ENCODE measurements around the gene SOWAHC.
"Not testable (repeated sequence)": the region's sequence is repeated elsewhere in the genome, so short reads cannot be mapped to it uniquely, and the experiment has no call there.

SOWAHC gene

DNA sequence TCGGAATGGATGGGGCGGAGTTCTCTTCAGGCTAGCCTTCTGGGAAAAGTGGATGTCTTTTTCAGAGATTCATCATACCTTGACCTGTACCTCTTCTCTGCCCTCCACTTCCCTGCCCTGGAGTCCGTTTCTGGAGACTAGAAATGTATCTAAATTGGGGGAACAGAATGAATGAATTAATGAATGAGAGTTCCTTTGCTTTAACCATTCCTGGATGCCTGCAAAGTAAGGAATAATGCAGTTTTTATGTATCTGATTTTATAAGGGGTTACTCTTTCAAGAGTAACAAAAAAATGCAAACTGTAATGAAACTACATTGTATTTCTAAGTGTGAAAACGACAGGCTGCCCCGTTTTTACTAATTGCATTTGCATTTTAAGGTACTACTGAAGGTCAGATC, 2.0 kb downstream of the SOWAHC start:
- DNase-seq, result no peak

DNA sequence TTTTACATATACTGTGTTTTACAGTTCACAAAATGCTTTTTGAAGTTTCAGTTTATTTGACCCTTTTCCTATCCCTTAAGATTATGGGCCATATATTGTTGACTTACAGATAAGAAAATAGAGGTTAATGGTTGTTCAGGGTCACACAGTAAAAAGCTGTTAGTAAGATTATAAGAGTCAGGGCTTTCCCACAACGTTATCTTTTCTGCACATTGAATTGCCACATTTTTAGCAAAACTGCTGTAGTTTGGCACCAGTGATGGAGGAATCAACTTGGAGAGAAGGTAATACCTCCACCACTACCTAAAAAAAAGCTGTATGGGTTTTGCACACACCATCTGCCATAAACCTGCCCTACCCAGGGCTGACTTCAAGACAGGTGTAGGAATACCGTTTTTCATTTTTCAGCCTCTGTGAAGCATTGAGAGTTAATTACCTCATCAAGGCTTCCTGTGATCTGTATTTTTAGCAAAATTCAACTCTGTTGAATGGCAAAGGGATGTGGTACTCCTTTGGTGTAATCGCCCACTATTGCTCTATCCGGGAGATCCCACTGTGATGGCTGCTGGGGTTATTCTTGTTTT, 5.0 kb downstream of the SOWAHC start:
- DNase-seq, result peak; percentile 60

DNA sequence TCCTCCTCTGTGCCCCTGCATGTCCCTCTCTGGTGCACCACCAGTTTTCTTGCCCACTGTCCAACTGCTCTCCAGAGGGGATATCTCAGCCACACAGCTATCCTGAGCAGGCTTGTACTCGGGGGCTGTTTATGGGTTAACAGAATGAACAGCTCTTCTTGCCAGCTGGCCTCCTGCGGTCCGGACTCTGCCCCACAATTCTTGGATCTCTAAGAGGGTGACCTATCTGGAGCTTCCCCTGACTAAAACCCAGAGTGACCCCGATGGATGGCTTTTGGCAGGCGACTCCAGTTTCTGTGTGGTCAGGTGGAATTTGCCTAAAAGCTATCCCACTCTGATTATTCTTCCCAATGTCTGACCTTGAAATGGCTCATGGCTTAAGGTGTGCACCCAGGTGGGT, 9.1 kb downstream of the SOWAHC start:
- no peak for DNase-seq

DNA sequence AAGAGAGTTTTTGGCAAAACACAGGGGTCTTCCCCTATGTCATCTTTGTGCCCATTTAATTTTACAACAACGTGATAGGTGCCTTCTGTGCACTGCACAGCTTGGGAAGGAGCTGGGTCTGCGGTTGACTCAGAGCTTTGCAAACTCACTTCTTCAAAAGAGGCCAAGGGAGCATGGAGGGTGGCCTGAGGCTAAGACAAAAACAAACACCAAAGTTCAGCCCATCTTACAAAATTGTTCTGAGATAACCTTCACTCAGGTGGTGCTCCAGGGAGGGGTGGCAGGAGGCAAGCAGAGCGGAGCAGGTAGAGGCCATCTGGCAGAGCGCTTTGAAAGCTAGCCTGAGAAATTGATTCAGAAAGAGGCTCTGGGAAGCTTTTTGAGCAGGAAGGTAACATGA, 9.8 kb downstream of the SOWAHC start:
- DNase-seq, result no peak

DNA sequence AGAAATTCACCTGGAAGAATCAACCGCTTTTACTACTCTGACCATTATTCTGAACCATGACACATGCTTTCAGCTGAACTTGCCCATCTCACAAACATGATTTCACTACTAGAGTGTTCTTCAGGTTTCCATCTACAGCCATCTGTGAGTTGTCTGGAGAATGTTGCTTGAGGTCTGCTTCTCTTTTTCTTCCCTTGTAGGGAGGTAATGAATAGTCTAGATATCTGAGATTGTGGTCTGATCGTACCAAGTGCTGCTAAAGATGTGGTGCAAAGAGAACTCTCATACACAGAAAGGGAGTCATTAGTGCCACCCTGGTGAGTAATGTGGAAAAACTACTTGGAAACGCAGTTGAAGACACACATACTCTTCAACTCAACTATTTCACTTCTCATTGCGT, 10.2 kb downstream of the SOWAHC start:
- peak; percentile 49 for DNase-seq

DNA sequence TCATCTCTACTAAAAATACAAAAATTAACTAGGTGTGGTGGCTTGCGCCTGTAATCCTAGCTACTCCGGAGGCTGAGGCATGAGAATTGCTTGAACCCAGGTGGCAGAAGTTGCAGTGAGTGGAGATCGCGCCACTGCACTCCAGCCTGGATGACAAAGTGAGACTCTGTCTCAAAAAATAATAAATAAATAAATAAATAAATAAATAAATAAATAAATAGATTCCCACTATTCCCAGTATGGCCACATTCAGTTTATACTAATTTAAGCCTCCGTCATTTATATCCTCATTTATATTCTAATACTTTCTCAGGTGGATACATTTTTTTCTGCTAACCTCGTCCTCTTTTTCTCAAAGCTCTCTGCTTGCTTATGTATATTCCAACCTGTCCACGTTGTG, 14.2 kb downstream of the SOWAHC start:
- DNase-seq, result not testable (repeated sequence)

DNA sequence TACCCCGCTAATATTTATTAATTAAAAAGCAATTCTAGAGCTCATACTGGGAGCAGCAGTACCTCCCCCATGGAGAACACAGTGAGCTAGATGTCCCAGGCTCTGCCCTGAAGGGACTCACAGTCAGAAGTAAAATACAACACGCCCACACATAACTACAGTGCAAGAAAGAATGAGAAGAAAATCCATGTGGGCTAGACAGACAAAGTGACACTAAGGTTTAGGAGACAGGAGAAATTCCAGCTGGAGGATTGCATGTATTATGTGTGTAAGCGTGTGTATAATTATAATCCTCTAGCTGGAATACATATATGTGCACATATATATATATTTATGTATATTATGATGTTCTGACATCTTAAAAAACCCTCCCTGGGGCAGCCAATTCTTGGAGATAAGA, 15.7 kb downstream of the SOWAHC start:
- no peak for DNase-seq

DNA sequence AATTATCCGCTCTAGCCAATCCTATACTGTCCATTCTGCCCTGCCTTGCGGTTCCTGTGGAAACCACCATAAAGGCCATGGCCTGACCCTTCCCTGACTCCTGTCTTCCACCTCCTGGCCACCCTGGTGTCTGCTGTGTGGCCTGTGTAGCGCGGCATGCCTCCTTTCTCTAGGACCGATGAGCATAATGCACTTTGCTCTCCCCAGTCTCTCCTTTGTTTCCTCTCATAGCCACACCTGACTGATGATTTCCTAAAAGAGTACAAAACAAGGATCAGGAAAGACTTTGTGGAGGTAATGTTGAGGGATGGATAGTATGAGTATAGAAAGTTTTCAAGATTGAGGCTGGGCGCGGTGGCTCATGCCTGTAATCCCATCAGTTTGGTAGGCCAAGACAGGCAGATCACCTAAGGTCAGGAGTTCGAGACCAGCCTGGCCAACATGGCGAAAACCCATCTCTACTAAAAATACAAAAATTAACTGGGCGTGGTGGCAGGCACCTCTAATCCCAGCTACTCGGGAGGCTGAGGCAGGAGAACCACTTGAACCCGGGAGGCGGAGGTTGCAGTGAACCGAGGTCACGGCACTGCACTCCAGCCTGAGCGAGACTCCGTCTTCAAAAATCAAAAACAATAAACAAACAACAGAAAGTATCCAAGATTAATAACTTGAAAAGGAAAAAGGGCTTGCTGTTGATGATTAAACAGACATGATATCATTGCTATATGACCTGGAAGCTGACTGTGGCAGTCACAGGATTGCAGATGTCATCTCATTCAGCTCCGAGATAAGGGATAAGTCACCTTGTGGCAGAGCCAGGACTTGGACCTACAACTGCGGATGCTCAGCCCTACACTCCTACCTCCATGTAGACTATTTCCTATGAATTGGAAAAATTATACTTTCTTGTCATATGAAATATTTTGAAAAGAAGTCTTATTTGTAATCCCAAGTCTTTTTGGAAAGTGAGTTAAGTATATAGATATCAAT, 16.6 kb downstream of the SOWAHC start:
- no peak for DNase-seq

DNA sequence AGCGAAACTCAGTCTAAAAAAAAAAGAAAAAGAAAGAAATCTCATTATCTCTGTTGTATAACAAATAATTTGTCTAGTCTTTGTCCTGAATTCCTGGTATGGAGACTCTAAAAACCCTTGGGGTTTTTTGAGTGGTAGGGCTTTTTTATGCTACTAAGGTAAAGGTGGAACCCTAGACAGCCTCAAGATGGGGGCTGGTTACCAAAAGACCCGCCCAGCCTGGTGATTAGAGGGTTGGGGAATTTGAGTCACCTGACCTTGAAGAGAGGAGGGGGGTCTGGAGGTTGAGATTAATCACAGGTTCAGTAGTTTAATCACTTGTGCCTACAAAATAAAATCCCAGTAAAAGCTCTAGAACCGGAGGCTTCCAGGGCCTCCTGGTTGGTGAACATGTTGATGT, 17.6 kb downstream of the SOWAHC start:
- no peak for DNase-seq

DNA sequence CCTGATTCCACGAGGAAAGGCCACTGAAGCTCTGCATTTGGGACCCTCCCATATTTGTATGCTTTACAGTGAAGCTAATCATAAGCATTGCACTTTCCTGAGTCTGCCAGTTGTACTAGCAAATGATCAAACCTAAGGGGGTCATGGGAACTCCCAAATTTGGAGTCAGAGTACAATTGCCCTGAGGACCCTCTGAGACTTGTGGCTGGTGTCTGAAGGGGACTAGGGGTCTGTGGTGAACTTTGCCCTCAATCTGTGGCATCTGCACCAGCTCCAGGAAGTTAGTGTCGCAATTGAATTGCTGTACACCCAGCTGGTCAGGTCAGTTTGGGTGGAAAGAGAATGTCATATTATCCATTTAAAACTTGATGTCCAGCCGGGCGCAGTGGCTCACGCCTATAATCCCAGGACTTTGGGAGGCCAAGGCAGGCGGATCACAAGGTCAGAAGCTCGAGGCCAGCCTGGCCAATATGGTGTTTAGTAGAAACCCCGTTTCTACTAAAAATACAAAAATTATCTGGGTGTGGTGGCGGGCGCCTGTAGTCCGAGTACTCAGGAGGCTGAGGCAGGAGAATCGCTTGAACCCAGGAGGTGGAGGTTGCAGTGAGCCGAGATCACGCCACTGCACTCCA, 18.1 kb downstream of the SOWAHC start:
- no peak for DNase-seq

DNA sequence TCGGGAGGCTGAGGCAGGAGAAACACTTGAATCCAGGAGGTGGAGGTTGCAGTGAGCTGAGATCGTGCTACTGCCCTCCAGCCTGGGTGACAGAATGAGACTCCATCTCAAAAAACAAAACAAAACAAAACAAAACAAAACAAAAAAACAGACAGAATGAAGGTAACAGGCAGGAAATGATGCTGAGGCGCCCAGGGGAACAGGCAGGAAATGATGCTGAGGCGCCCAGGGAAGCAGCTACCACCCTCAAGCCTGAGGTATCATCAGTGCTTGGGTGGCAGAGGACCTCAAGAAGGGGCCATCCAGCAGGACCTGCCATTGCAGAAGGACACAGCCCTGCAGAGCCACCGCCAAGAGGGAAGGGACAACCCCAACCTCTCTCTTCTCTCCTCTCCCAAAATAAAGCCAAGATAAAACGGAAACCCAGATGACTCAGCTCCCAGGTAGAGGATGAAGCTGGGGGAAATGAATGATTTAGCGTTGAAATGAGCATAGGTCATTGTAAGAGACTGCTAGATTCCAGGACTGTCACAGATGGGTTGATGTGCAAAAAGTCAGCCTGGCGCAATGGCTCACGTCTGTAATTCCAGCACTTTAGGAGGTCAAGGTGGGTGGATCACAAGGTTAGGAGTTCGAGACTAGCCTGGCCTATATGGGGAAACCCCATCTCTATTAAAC, 19.3 kb downstream of the SOWAHC start:
- DNase-seq, result no peak

DNA sequence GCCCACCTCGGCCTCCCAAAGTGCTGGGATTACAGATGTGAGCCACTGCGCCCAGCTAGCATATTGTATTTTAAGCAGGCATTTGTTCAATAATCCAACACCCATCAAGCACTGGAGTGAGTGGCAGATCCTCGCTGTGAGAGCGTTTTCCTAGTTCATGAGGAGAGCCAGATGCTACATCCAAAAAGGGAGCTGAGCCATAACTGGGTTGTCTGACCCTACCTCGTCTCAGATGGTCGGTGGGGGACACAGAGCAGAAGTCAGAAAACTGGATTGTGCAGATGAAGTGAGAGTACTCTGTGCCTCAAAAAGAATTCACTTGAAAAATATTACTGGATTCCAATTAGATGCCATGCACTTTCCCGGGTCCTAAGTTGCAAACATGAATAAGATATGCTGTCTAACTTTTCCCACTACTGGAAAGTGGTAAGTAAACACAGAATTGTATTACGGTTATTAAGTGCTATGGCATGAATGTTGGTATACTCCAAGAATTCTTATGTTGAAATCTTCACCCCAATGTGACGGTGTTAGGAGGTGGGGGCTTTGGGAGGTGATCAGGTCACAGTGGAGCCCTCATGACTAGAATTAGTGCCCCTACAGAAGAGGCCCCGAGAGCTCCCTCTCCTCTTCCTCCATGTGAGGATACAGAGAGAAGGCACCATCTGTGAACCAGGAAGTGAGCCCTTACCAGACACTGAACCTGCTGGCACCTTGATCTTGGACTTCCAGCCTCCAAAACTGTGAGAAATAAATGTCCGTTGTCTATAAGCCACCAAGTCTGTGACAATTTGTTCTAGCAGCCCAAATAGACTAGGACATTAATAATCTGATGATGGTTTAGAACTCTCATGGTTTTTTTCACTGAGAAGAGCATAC, 21.5 kb downstream of the SOWAHC start:
- no peak for DNase-seq

DNA sequence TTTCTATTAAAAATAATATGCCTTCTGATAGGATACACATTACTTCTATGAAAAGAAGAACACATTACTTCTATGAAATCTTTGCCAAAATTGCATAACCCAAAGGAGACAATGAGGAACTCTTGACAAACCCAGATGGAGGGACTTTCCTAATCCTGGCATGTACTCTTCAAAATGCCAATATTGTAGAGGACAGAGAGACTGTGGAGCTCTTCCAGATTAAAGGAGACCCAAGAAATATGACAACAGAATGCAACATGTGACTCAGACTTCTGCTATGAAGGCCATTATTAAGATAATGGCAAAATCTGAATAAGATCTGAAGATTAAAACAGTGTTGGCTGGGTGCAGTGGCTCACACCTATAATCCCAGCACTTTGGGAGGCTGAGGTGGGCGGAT, 22.2 kb downstream of the SOWAHC start:
- DNase-seq, result no peak

DNA sequence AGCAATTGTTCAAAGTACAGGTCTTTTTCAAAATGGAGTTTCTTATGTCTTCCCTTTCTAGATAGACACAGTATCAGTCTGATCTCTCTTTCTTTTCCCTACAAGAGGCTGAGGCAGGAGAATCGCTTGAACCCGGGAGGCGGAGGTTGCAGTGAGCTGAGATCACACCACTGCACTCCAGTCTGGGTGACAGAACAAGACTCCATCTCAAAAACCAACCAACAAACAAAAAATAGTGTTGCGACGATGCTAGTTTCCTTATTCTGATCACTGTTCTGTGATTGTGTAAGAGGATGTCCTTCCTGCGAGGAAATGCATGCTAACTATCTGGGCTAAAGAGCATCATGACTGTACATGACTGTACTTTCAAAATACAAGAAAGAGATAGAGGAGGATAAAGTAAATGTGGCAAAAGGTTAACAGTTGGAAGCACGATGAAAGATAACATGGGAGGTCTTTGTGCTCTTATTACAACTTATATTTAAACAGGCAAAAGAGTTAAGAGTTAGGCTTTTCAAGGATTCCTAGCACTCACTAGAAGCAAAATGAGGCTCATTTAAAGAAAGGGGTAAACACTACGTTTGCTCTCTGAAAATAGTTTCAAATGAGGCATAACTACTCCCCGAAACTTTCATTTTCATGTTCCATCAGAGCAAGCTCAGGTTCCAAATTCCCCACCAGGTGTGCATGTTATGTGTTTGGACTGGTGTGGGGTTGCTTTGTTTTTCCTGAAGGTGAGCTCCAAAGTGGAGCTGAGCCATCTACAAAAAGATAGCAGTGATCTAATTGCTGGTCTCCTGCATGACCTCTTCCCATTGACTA, 23.8 kb downstream of the SOWAHC start:
- DNase-seq, result no peak

DNA sequence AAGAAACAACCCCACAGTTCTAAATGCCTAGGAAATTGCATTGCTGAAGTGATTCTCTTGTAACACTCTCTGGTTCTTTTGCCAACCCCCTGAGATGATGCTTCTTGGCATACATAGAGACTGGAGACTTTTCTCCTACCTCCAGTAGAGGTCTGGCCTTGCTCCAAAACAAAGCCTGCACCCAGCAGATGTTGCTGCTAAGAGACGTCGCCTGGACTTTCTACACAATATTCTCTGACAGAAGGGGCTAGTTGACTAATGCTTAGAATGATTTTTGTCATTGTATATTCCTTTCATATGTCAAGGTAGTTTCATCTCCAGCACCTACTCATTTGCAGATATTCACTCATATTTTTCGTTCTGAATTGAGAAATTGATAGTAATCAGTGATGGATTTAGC, 24.6 kb downstream of the SOWAHC start:
- peak; percentile 77 for DNase-seq

DNA sequence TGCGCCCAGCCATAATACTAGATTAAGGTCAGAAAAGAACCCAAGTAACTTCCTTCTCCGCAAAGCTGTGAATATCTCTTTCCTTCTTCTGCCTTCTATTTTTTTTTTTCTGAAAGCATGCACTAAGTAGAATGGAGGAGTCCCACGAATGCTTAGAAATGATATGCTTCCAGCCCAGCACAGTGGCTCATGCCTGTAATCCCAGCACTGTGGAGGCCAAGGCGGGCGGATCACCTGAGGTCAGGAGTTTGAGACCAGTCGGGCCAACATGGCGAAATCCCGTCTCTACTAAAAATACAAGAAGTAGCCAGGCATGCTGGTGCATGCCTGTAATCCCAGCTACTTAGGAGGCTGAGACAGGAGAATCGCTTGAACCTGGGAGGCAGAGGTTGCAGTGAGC, 25.8 kb downstream of the SOWAHC start:
- not testable (repeated sequence) for DNase-seq

DNA sequence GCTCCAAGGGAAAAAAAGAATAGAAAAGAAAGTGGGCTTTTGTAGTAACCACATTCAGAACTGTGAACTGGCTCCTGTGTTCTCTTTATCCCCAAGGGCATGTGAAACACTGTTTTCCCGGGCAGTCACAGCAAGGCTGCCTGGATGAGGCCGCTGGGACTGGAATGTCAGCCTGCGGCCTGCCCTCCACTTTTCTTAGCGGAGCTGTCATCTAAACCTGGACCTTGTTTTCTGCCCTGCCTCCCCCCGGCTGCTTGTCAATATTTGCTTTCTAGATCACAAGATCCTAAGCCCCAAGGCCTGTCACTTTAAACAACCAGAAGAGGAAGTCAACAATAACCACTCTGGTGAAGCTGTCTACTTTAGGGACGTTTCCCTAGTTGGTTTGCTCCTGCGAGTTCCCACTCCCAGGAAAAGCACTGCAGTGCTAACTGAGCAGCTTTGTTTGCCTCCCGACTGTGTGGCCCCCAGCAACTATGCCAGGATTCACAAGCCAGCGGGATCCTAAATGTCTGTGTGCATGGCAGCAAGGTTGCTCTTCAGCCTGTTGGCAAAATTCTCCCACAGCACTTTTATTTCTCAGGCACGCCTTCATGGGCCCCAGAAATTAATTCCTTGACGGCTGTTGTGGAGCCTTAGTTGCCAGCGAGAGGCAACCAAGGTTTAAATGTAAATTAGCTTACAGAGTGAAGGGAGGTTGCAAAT, 30.6 kb downstream of the SOWAHC start:
- no peak for DNase-seq

DNA sequence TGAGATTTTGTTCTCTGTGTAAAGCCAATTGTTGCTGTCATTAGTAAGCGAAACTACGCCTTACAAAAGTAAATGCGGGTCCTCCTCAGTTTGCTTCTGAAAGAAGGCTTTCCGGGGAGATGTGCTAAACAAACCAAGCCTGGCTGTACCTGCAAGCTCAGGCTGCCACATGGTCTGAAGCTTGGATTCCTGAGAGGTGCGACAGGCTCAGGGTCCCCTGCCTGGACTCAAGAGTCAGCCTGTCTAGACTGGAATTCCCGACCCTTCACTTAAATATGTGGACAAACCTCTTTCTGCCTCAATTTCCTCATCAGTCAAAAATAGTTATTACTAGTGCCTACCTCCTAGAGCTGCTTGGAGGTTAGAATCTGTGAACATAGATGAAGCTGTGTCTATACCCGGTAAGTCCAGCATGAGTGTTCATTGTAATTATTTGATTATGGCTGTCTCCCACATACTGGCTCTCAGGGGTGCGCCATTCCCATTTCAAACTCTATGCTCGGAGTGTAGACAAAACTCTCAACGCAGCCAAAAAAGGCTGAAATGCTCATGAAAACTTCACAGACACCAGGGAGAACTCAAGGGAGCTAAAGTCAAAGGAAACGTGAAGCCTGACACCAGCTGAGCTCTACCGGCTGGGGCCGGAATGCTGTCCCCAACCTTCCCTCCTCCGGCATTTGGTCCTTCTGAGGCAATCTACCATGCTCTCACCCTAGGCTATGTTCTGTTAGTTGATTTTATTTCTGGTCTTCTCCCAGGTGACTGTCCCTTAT, 31.4 kb downstream of the SOWAHC start:
- DNase-seq, result no peak

DNA sequence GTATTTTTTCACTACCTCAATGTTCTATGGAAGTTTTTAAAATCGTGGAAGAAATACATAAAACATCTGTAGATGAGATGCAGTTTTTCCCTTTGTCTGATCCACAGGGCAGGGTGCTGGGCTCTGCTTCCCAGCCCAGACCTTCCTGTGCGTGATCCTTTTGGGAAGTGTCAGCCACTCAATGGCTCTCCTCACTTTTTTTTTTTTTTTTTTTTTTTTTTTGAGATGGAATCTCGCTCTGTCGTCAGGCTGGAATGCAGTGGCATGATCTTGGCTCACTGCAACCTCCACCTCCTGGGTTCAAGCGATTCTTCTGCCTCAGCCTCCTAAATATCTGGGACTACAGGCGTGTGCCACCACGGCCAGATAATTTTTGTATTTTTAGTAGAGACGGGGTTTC, 32.8 kb downstream of the SOWAHC start:
- DNase-seq, result no peak

DNA sequence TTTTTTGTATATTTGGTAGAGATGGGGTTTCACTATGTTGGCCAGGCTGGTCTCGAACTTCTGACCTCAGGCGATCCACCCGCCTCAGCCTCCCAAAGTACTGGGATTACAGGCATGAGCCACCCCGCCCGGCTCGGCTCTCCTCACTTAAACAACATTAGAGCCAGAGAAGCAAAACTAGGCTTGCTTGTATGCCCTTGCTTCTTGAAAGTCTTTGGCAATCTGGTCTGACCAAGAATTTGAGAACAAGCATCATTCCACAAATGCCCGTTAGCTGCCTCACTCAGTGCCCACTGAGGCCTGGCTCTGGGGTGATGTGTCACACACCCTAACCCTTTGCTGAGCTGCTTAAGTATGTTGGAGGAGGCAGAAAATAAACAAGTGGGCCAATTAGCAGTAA, 33.5 kb downstream of the SOWAHC start:
- no peak for DNase-seq

Data from NCI-H2171 treated with DMSO at 0.1 percent for 48 hours (cell line).